HCT116 (cell line): ENCODE results near the gene TRERF1. TPM values are rescaled to one million over a fixed set of nuclear protein-coding genes. Genes with fewer than 3 reads are reported as not detected.

Experiments
- ATAC-seq: fragments of 200-7000 bp; cut with Tn5 transposase; 2 replicates; pipeline ENCODE4 v1.9.1; 2020; ENCODE audit warnings: mild to moderate bottlenecking, moderate library complexity
- BruUV-seq: library from RNA; stranded (reverse); fragments of 400-500 nt; replicated peaks from 2 replicates; lab custom pipeline; 2021; lab: Mats Ljungman, UMichigan
- CTCF ChIA-PET: fragments of 300-600 bp; sonication (Branson Sonifier 250); formaldehyde crosslinking; loops from one replicate; lab custom pipeline; 2021; ENCODE audit warnings: antibody characterized with exemption; lab: Charles Lee
- POLR2A ChIA-PET: fragments of 300-600, 350-600 bp; sonication (Branson Sonifier 250); formaldehyde crosslinking; loops from one replicate; lab custom pipeline; 2021; ENCODE audit warnings: antibody characterized with exemption; lab: Charles Lee
- RAD21 ChIA-PET, 2 experiments: fragments of 300-600 bp; sonication (Branson Sonifier 250); formaldehyde crosslinking; loops; one replicate each; lab custom pipeline; 2023; ENCODE audit warnings: low total read pairs in 2 of 2; ENCODE audit not compliant: uncharacterized antibody in 2 of 2, unreplicated experiment in 2 of 2, low non-redundant PET in 1 of 2; lab: Charles Lee
- DNase-seq: peaks from one replicate; pipeline ENCODE4 v3.0.0-alpha.2; 2010; ENCODE audit warnings: low read depth, low spot score
- H2AFZ ChIP-seq: fragments of 200-600 bp; shearing (Covaris generic), sonication (generic); 2 replicates; pipeline ENCODE4 v1.6.1; 2017; ENCODE audit warnings: low read depth, mixed run types, mixed read lengths, antibody characterized with exemption, low read length; ENCODE audit not compliant: poor library complexity, severe bottlenecking
- H3K27ac ChIP-seq: 2 replicates; pipeline ENCODE4 v1.5.1; 2012; ENCODE audit warnings: low read depth, low read length
- H3K27me3 ChIP-seq: fragments of 200-600 bp; sonication (generic); 2 replicates; pipeline ENCODE4 v1.6.1; 2016; ENCODE audit warnings: mixed run types, low read length, mixed read lengths; ENCODE audit not compliant: insufficient read depth
- H3K36me3 ChIP-seq, 2 experiments: fragments of 200-500 bp in 1 of 2; fragments of 200-600 bp in 1 of 2; sonication (Bioruptor generic) in 1 of 2; sonication (generic) in 1 of 2; 2 replicates each; pipeline versions ENCODE4 v1.5.1 to v1.6.1; 2014 to 2016; ENCODE audit warnings: low read length in 2 of 2, inconsistent platforms in 1 of 2, mixed read lengths in 1 of 2, mixed run types in 1 of 2; ENCODE audit not compliant: insufficient read depth in 2 of 2, control insufficient read depth in 1 of 2
- H3K4me1 ChIP-seq, 2 experiments: fragments of 200-600 bp in 1 of 2; sonication (generic) in 1 of 2; 2 replicates each; pipeline versions ENCODE4 v1.5.1 to v1.6.1; 2012 to 2017; ENCODE audit warnings: low read length in 2 of 2, inconsistent platforms in 1 of 2, mild to moderate bottlenecking in 1 of 2, mixed read lengths in 1 of 2, mixed run types in 1 of 2, moderate library complexity in 1 of 2; ENCODE audit not compliant: insufficient read depth in 2 of 2, control insufficient read depth in 1 of 2
- H3K4me2 ChIP-seq: fragments of 200-600 bp; sonication (generic); 2 replicates; pipeline ENCODE4 v1.6.1; 2017; ENCODE audit warnings: mixed run types, low read length, mixed read lengths
- H3K4me3 ChIP-seq, 2 experiments: fragments of 200-600 bp in 1 of 2; sonication (generic) in 1 of 2; replicated peaks in 1 of 2; 2 replicates each; pipeline ENCODE4 v1.5.1; 2011 to 2016; ENCODE audit warnings: low read length in 2 of 2, control low read depth in 1 of 2, low read depth in 1 of 2, mild to moderate bottlenecking in 1 of 2, mixed read lengths in 1 of 2, mixed run types in 1 of 2
- H3K79me2 ChIP-seq: fragments of 200-600 bp; sonication (generic); 2 replicates; pipeline ENCODE4 v1.6.1; 2017; ENCODE audit warnings: mild to moderate bottlenecking, mixed run types, low read length, moderate library complexity, mixed read lengths; ENCODE audit not compliant: insufficient read depth
- H3K9ac ChIP-seq: fragments of 200-600 bp; sonication (generic); 2 replicates; pipeline ENCODE4 v1.6.1; 2016; ENCODE audit warnings: low read length, mixed read lengths
- H3K9me2 ChIP-seq: fragments of 200-600 bp; sonication (generic), shearing (Covaris generic); 2 replicates; pipeline ENCODE4 v1.6.1; 2017; ENCODE audit warnings: mixed run types, mild to moderate bottlenecking, moderate library complexity; ENCODE audit not compliant: insufficient read depth
- H3K9me3 ChIP-seq, 2 experiments: fragments of 200-500 bp in 1 of 2; fragments of 200-600 bp in 1 of 2; sonication (Bioruptor generic) in 1 of 2; sonication (generic) in 1 of 2; 2 replicates each; pipeline ENCODE4 v1.6.1; 2014 to 2017; ENCODE audit warnings: low read length in 2 of 2, mixed read lengths in 2 of 2, inconsistent platforms in 1 of 2, low read depth in 1 of 2, mild to moderate bottlenecking in 1 of 2, mixed run types in 1 of 2, moderate library complexity in 1 of 2; ENCODE audit not compliant: control insufficient read depth in 1 of 2, insufficient read depth in 1 of 2
- H4K20me1 ChIP-seq: fragments of 200-600 bp; sonication (generic), shearing (Covaris generic); 2 replicates; pipeline ENCODE4 v1.6.1; 2017; ENCODE audit warnings: mixed run types, mild to moderate bottlenecking, moderate library complexity; ENCODE audit not compliant: insufficient read depth
- ATF3 ChIP-seq: IDR thresholded peaks from 2 replicates; pipeline ENCODE4 v1.6.1; 2012
- CEBPB ChIP-seq: IDR thresholded peaks from 2 replicates; pipeline ENCODE4 v1.6.1; 2012; ENCODE audit warnings: low read depth
- CTCF ChIP-seq, 3 experiments: fragments of 200-600 bp in 1 of 3; sonication (generic) in 1 of 3; IDR thresholded peaks in 2 of 3; conservative IDR thresholded peaks in 1 of 3; 2 replicates each; pipeline ENCODE4 v1.5.1; 2012 to 2017; ENCODE audit warnings: low read depth in 2 of 3, low read length in 2 of 3, antibody characterized with exemption in 1 of 3, borderline replicate concordance in 1 of 3, control low read depth in 1 of 3, mild to moderate bottlenecking in 1 of 3, mixed read lengths in 1 of 3, mixed run types in 1 of 3, moderate library complexity in 1 of 3; ENCODE audit not compliant: insufficient read depth in 1 of 3
- EGR1 ChIP-seq: IDR thresholded peaks from 2 replicates; pipeline ENCODE4 v1.6.1; 2012; ENCODE audit warnings: low read depth
- EZH2 ChIP-seq: fragments of 200-600 bp; sonication (generic); IDR thresholded peaks from 2 replicates; pipeline ENCODE4 v1.6.1; 2017; ENCODE audit warnings: antibody characterized with exemption, mixed run types
- FOSL1 ChIP-seq: IDR thresholded peaks from 2 replicates; pipeline ENCODE4 v1.6.1; 2012; ENCODE audit warnings: low read depth
- JUND ChIP-seq: IDR thresholded peaks from 2 replicates; pipeline ENCODE4 v1.6.1; 2012
- MAX ChIP-seq: IDR thresholded peaks from 2 replicates; pipeline ENCODE4 v1.6.1; 2012
- REST ChIP-seq: IDR thresholded peaks from 2 replicates; pipeline ENCODE4 v1.6.1; 2012; ENCODE audit warnings: low read depth
- SRF ChIP-seq: IDR thresholded peaks from 2 replicates; pipeline ENCODE4 v1.6.1; 2012; ENCODE audit warnings: low read depth
- TCF7L2 ChIP-seq: IDR thresholded peaks from 2 replicates; pipeline ENCODE4 v1.7.0; 2011; ENCODE audit warnings: borderline replicate concordance, inconsistent platforms; ENCODE audit not compliant: insufficient read depth, insufficient read length; ENCODE audit errors: extremely low read depth
- YY1 ChIP-seq: IDR thresholded peaks from 2 replicates; pipeline ENCODE4 v1.6.1; 2011; ENCODE audit warnings: low read length, low read depth, moderate library complexity, mild to moderate bottlenecking; ENCODE audit not compliant: insufficient replicate concordance; ENCODE audit errors: extremely low read depth
- ZNF274 ChIP-seq: fragments of 200-500 bp; sonication (Bioruptor generic); IDR thresholded peaks from 2 replicates; pipeline ENCODE4 v1.6.1; 2014; ENCODE audit warnings: mild to moderate bottlenecking, low read depth, low read length, inconsistent platforms
- intact Hi-C: fragments of 100-400 bp; cut with micrococcal nuclease; formaldehyde crosslinking; loops from 2 replicates; pipeline ENCODE4 v1.10.0; 2022
- total RNA-seq: library from RNA; stranded (reverse); gene quantifications from one replicate; pipeline ENCODE4 v1.2.1, GENCODE V29; 2021; ENCODE audit not compliant: unreplicated experiment

Gene TRERF1
- total RNA-seq, 1 experiment from 2014 or later, result 12.4 TPM

GRCh38 chr6:42366011-42366705 is 85.6 kb downstream of the TRERF1 start:
- ChIA-PET CTCF (no interaction called here), RAD21 (no interaction called here), POLR2A (no interaction called here)
- H3K4me2 ChIP-seq, result no peak overlapping the region
- no peak for ATAC-seq
- H3K79me2 ChIP-seq, result no peaks in the 10 kb centered on the region
- H3K27me3 ChIP-seq, result no peaks in the 10 kb centered on the region
- no peaks in the 10 kb centered on the region for H4K20me1 ChIP-seq
- H3K36me3 ChIP-seq, result no peaks in the 10 kb centered on the region
- BruUV-seq, result no TSS peak
- H3K27ac ChIP-seq, result no peak overlapping the region
- DNase-seq, result no peak
- H3K9me2 ChIP-seq, result no peaks in the 10 kb centered on the region
- TF ChIP-seq EGR1 (no peak), ATF3 (no peak), JUND (no peak), MAX (no peak), YY1 (no peak), EZH2 (no peak), REST (no peak), CTCF (IDR thresholded peaks at IDR 0.05 in 2 of 3, conservative IDR thresholded peaks at IDR 0.05 in 1 of 3; ENCODE audit: borderline replicate concordance in 1 of 3, insufficient read depth in 1 of 3, low read depth in 2 of 3, low read length in 2 of 3) (no peak), TCF7L2 (no peak), FOSL1 (no peak), CEBPB (no peak), ZNF274 (no peak), SRF (no peak)
- TF ChIP-seq, all 23 proteins: peak for 0
- no peak overlapping the region for H3K4me3 ChIP-seq
- no peak overlapping the region for H2AFZ ChIP-seq
- H3K9ac ChIP-seq, result no peak overlapping the region
- intact Hi-C loops, result no loop called here
- H3K9me3 ChIP-seq, result no peaks in the 10 kb centered on the region
- peaks cover 12 to 35% of the 10 kb centered on the region in 2 experiments; a peak in 3 of 4 replicates for H3K4me1 ChIP-seq
